ENCODE results near the gene LBR.

- TF ChIP-seq, protein P1, sequence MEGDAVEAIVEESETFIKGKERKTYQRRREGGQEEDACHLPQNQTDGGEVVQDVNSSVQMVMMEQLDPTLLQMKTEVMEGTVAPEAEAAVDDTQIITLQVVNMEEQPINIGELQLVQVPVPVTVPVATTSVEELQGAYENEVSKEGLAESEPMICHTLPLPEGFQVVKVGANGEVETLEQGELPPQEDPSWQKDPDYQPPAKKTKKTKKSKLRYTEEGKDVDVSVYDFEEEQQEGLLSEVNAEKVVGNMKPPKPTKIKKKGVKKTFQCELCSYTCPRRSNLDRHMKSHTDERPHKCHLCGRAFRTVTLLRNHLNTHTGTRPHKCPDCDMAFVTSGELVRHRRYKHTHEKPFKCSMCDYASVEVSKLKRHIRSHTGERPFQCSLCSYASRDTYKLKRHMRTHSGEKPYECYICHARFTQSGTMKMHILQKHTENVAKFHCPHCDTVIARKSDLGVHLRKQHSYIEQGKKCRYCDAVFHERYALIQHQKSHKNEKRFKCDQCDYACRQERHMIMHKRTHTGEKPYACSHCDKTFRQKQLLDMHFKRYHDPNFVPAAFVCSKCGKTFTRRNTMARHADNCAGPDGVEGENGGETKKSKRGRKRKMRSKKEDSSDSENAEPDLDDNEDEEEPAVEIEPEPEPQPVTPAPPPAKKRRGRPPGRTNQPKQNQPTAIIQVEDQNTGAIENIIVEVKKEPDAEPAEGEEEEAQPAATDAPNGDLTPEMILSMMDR (IDR thresholded peaks at IDR 0.05) = no peak
- no peak for TF ChIP-seq POLR2A (IDR thresholded peaks at IDR 0.05)
Measured at GRCh38 chr1:225430301-225430700, 2.5 kb upstream of the LBR start.

Measured in ovary (tissue), 3 donors.